Motor neuron (in vitro differentiated cells): ENCODE data around the gene ACOD1. TPM values are rescaled to one million over a fixed set of nuclear protein-coding genes. Genes with fewer than 3 reads are reported as not detected.

Source experiments
- ATAC-seq, 8 experiments: fragments of 200-7000 bp; cut with Tn5 transposase; replicated peaks in 6 of 8; 2 replicates each; pipeline ENCODE4 v1.8.0; 2021; ENCODE audit warnings: mild to moderate bottlenecking in 8 of 8, moderate library complexity in 8 of 8
- H3K27ac ChIP-seq, 2 donors: fragments of 250-450 bp; sonication (Bioruptor Pico); 2 replicates each; pipeline ENCODE4 v1.9.0; 2021; ENCODE audit warnings: antibody characterized with exemption in 2 of 2, mild to moderate bottlenecking in 2 of 2, moderate library complexity in 1 of 2
- H3K4me1 ChIP-seq, 2 donors: fragments of 250-450 bp; sonication (Bioruptor Pico); replicated peaks in 1 of 2; 2 replicates each; pipeline ENCODE4 v1.6.1; 2021; ENCODE audit warnings: antibody characterized with exemption in 2 of 2, mild to moderate bottlenecking in 2 of 2, moderate library complexity in 1 of 2
- H3K4me3 ChIP-seq, 5 donors: fragments of 250-450 bp; sonication (Bioruptor Pico); 2 replicates each; pipeline ENCODE4 v1.9.0; 2021; ENCODE audit warnings: antibody characterized with exemption in 5 of 5, mild to moderate bottlenecking in 5 of 5, moderate library complexity in 4 of 5
- WGBS, 10 experiments: fragments of 450-650 bp; shearing (Covaris generic); methylation state at CpG; one replicate each; pipeline ENCODE4 v1.0.0; 2022; 5-methylcytosine and 5-hydroxymethylcytosine counted together
- in situ Hi-C, 9 experiments: fragments of 400-800 bp; cut with MboI; loops; one replicate each; pipeline ENCODE4 v1.15.0; 2021; ENCODE audit warnings: low sequenced_read_pairs in 9 of 9, low pct_unique_long_range_greater_than_20kb in 2 of 9; ENCODE audit not compliant: unreplicated experiment in 9 of 9
- total RNA-seq, 8 experiments: library from RNA; unstranded; fragments of 300-600 nt; gene quantifications; 2 replicates each; pipeline versions ENCODE4 v1.2.3 to v1.2.4, GENCODE V29; 2022

The ACOD1 gene
- total RNA-seq, 8 experiments from 2014 or later = 0.14 TPM; not detected in 7

DNA sequence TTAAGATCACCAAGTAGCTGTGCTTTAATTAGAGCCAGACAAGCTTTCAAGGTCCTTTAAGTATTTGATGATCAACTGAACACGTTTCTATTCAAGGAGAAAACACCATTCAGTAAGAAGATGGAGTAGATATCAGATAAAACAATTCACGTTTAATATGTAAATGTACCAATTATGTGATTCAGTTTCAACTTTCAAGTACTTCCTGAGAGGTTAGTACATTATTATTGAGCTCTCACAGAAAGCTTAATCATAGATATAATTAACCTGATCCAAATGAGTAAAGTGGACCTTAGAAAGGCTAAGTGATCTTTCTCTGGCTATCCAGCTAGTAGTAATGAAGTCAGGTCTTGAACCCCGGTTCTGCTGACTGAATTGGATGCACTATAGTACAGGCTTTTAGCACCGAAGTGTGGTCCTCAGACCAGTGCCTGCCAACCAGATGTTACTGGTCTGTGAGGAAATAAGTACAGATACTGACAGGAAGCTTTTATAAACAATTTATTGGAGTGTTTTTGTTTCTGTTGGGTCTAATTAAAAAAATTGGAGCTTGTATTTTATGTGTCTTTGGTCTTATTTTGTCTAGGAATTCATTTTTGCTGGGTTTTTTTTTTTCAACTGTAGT, 53.8 kb downstream of the ACOD1 start:
- H3K27ac ChIP-seq = no peak overlapping the region
- no peak overlapping the region for H3K4me3 ChIP-seq
- in situ Hi-C loops = no loop called here
- no peaks in the 10 kb centered on the region for H3K4me1 ChIP-seq
- ATAC-seq = peak in 3 of 8 experiments; percentile 35 to 62 (median 47)
- WGBS, 10 experiments = 25 to 88% (median 63%) methylated on average over 2 to 4 of the region's 4 CpGs; no CpG with 5 or more reads in 2 of the 10 experiments

DNA sequence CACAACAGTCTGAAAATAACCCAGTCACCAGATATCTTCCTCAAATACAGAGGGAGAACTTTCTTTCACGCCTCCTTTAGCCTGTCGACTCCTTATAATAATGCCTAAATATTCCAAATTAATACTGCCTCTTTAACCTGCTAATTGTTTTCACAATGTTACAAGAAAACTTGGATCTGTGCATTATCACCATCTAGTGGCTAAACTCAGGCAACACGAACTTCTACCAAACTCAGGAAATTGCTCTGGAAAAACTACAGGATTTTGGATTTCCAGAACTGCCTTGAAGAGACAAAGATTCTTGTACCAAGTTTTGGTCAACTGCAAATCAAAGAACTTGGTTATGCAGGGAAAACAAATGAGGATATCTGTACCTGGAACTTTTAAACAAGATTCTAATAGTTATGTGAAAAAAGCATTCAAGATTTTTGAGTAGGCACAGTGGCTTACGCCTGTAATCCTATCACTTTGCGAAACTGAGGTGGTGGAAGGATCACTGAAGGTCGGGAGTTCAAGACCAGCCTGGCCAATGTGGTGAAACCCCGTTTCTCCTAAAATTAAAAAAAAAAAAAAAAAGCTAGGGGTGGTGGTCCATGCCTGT, 54.4 kb downstream of the ACOD1 start:
- Histone ChIP-seq H3K4me3 (no peak overlapping the region), H3K4me1 (no peaks in the 10 kb centered on the region), H3K27ac (no peak overlapping the region)
- 29 to 90% (median 61%) methylated on average over 2 to 7 of the region's 7 CpGs for WGBS, 10 experiments
- in situ Hi-C loops = no loop called here
- ATAC-seq = peak in 3 of 8 experiments; percentile 52 to 68 (median 57)

Other genes with a start within 250 kb of the ACOD1 start
- gene KCTD12, start 62.1 kb upstream of the ACOD1 start, total RNA-seq = 10 to 100 TPM in 5 of 8 experiments, 1 to 10 TPM in 3; 3.8 to 42.7 (median 12.8) TPM
- gene CLN5, start 43.6 kb downstream of the ACOD1 start, total RNA-seq = 10 to 100 TPM; 18.8 to 56.5 (median 30.5) TPM
- gene FBXL3, start 78.6 kb downstream of the ACOD1 start, total RNA-seq = 10 to 100 TPM; 18.7 to 53.5 (median 21.8) TPM